Bronchial epithelial cell (primary cell): Measurements from ENCODE around the gene RNF146. TPM values are rescaled to one million over a fixed set of nuclear protein-coding genes. Genes with fewer than 3 reads are reported as not detected.

ENCODE experiments used
- DNase-seq: peaks from one replicate; pipeline ENCODE4 v3.0.0-alpha.2; 2010; ENCODE audit warnings: low read depth
- FAIRE-seq: peaks from 2 replicates; lab custom pipeline; 2011; peaks lifted over from hg19 to GRCh38; lab: Jason Lieb, UNC
- H3K27me3 ChIP-seq: 2 replicates; pipeline ENCODE4 v1.5.1; 2011; ENCODE audit warnings: low read length; ENCODE audit not compliant: control insufficient read depth, insufficient read depth
- H3K36me3 ChIP-seq: 2 replicates; pipeline ENCODE4 v1.5.1; 2011; ENCODE audit warnings: low read length; ENCODE audit not compliant: control insufficient read depth, insufficient read depth
- H3K4me3 ChIP-seq: 2 replicates; pipeline ENCODE4 v1.5.1; 2011; ENCODE audit warnings: mild to moderate bottlenecking, low read depth, low read length, control low read depth
- total RNA-seq: library from RNA; depleted of rRNA; stranded (reverse); fragments of >200 nt; gene quantifications from 2 replicates; pipeline ENCODE4 v1.2.1, GENCODE V29; 2014
- TF ChIP-seq, protein P1 (sequence below): IDR thresholded peaks from 2 replicates; pipeline ENCODE4 v1.5.1; 2011; ENCODE audit warnings: mild to moderate bottlenecking, moderate library complexity, low read length, control low read depth, inconsistent platforms; ENCODE audit not compliant: insufficient read depth, severe bottlenecking

Gene RNF146
- total RNA-seq, 1 donor from 2014 or later, result 49.0 TPM

DNA sequence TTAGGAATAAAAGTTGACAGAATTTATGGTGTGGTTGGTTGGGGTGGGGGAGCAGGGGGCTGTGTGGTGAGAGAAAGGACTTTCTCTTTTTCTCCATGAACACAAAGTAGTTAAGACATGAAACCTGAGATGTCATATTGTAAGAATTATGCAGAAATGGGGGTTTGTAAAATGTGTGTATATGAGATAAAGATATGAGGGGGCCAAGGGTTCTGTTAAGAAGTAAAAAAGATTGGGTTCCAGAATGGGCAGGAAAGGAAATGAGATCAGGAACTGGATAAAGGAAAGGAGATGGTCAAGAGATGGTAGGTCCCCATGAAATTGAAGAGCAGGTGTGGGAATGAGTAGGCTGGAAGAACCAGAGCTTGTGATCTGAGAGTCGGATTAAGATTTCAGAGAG lies 9.7 kb downstream of the RNF146 start:
- H3K4me3 ChIP-seq, result no peak overlapping the region
- no peak for DNase-seq
- FAIRE-seq, result no peak
- H3K27me3 ChIP-seq, result no peaks in the 10 kb centered on the region
- TF ChIP-seq, protein P1, sequence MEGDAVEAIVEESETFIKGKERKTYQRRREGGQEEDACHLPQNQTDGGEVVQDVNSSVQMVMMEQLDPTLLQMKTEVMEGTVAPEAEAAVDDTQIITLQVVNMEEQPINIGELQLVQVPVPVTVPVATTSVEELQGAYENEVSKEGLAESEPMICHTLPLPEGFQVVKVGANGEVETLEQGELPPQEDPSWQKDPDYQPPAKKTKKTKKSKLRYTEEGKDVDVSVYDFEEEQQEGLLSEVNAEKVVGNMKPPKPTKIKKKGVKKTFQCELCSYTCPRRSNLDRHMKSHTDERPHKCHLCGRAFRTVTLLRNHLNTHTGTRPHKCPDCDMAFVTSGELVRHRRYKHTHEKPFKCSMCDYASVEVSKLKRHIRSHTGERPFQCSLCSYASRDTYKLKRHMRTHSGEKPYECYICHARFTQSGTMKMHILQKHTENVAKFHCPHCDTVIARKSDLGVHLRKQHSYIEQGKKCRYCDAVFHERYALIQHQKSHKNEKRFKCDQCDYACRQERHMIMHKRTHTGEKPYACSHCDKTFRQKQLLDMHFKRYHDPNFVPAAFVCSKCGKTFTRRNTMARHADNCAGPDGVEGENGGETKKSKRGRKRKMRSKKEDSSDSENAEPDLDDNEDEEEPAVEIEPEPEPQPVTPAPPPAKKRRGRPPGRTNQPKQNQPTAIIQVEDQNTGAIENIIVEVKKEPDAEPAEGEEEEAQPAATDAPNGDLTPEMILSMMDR, result no peak
- no peaks in the 10 kb centered on the region for H3K36me3 ChIP-seq

DNA sequence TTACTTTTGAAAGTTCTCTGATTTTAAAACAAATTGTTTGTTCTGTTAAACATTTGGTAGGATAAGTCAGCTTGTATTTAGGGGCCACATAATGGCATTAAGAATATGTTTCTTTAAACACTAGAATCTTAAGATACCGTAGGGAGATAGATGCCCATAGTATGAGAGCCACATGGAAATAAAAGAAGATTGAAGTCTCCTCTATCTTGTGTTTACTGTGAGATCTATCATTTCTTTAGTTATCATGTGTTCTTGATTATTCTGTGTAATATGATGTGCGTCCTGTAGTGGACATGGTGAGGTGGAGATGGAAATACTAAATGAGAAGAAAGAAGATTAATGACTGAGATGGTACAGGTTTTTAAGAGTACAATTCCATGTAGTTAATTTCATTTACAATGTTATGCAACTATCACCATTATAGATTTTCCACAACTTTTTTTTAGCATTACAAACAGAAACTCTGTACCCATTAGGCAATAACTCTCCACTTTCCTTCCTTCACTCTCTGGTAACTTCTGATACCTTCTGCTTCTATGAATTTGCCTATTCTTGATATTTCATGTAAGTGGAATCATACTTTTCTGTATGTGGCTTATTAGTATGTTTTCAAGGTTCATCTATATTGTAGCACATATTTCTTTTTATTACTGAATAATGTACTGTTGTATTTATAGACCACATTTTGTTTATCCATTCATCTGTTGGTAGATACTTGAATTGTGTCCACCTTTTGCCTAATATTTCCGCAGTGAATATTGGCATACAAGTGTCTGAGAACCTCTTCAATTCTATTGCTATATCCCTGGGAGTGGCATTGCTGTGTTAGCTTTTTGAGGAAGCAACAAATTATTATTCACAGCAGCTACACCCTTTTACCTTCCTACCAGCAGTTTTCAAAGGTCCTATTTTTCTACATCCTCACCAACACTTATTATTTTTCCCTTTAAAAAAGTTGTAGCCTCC lies 11.5 kb downstream of the RNF146 start:
- Histone ChIP-seq H3K36me3 (no peaks in the 10 kb centered on the region), H3K27me3 (no peaks in the 10 kb centered on the region), H3K4me3 (no peak overlapping the region)
- FAIRE-seq, result no peak
- TF ChIP-seq, protein P1, result no peak
- DNase-seq, result no peak

DNA sequence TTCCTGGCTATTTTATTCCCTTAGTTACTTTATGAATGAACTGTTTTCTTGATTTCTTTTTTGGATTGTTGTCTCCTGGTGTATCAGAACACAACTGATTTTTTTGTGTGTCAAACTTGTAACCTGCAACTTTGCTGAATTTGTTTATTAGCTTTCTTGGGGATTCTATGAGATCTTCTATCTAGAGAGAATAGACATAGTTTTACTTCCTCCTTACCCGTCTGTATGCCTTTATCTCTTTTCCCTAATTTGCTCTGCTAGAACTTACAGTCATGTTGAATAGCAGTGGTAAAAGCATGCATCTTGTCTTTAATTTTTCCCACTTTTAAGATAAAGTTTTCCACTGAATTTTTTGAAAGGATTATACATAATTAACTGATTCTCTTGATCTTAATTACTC lies 13.2 kb downstream of the RNF146 start:
- no peak overlapping the region for H3K4me3 ChIP-seq
- DNase-seq (no peak), FAIRE-seq (no peak)
- H3K27me3 ChIP-seq, result no peaks in the 10 kb centered on the region
- TF ChIP-seq, protein P1, result no peak
- no peaks in the 10 kb centered on the region for H3K36me3 ChIP-seq

DNA sequence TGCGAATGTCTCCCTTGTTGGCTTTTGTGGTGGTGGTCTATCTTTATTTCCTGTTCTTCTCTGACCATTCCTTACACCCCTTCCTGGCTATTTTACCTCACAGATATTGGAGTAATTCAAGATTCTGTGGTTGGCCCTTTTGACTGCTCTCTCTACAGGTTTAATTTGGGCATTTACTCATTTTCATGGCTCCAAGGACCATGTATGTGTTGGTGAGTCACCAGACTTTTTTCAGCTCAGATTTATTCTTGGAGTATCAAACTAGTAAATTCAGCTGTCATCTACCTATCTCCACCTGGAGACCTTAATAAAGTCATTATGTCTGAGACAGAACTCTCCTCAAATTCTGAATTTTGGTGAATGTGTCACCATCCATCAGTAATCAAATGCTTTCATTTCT lies 15.5 kb downstream of the RNF146 start:
- TF ChIP-seq, protein P1, result no peak
- Histone ChIP-seq H3K27me3 (no peaks in the 10 kb centered on the region), H3K36me3 (peaks cover 5% of the 10 kb centered on the region), H3K4me3 (no peak overlapping the region)
- FAIRE-seq, result no peak
- no peak for DNase-seq

DNA sequence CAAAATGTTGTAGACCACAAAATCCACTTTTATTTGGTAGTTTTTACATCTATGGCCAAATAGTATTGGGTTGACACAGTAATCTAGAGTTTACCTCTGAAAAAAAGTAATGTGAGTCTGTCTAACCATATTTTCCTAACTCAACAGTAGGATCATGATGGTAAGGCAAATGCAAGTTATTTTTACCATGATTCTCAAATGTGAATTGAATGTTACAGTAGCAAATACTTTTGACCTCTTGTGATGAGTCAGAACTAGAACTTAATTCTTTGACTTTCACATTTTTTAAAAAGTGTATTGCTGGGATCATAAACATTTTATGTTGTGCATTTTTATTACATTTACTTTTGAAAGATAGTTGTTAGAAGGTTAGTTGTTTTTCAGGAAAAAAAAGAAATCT lies 22.0 kb downstream of the RNF146 start:
- H3K27me3 ChIP-seq, result no peaks in the 10 kb centered on the region
- H3K4me3 ChIP-seq, result no peak overlapping the region
- peaks cover 5% of the 10 kb centered on the region for H3K36me3 ChIP-seq
- DNase-seq (no peak), FAIRE-seq (no peak)
- TF ChIP-seq, protein P1, result no peak
